ENCODE data around the gene CHD1L. TPM values are rescaled to one million over a fixed set of nuclear protein-coding genes. Genes with fewer than 3 reads are reported as not detected.

CHD1L gene
- total RNA-seq, 2 experiments from 2014 or later: 22.0 to 22.8 TPM

DNA sequence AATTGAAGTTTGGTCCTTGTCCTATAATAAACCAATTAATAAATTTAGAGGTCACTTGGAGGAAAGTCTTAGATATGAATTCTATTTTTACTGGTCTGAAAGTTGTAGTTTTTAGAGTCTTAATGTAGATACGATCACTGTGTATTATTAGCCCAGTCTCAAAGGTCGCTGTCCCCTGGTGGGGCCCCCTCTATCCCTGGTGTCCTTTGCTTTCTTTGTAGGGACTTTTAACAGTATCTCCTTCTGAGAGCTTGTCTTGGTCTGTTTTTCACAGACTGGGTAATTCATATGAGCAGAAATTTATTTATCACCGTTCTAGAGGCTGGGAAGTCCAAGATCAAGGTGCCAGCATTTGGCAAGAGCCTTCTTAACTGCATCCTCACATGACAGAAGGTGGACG, 18.5 kb downstream of the CHD1L start:
- peaks cover 90% of the 10 kb centered on the region for H3K36me3 Mint-ChIP-seq (ENCODE audit: low read depth)
- no peak overlapping the region for H3K4me3 Mint-ChIP-seq
- no peak for TF ChIP-seq CTCF (IDR thresholded peaks at IDR 0.05)
- H3K4me1 ChIP-seq (ENCODE audit: insufficient read depth, low read length): no peaks in the 10 kb centered on the region
- DNase-seq (no peak), ATAC-seq (ENCODE audit: poor library complexity) (no peak)
- no peaks in the 10 kb centered on the region for H3K4me1 Mint-ChIP-seq (ENCODE audit: low read depth)
- ChIA-PET POLR2A (no interaction called here), CTCF (interaction anchor here (1.0 kb wide), 1 partner anchor 18 kb away, joined by 4 read pairs; no protein-coding TSS in a partner anchor)
- no peaks in the 10 kb centered on the region for H3K9me3 ChIP-seq (ENCODE audit: control insufficient read depth in 1 of 2, insufficient read depth in 1 of 2, low read length in 2 of 2)
- H3K36me3 ChIP-seq (ENCODE audit: insufficient read depth, low read length): peaks cover 46% of the 10 kb centered on the region
- H3K27ac ChIP-seq (ENCODE audit: low read depth in 1 of 2, low read length in 2 of 2): no peak overlapping the region
- no peak overlapping the region for H3K4me3 ChIP-seq (ENCODE audit: low read length)
- intact Hi-C loops (cut with DNase I, micrococcal nuclease): no loop called here
- H3K27me3 Mint-ChIP-seq: no peaks in the 10 kb centered on the region
- no peaks in the 10 kb centered on the region for H3K27me3 ChIP-seq (ENCODE audit: control insufficient read depth in 1 of 2, insufficient read depth in 2 of 2, low read length in 2 of 2)
- H3K9me3 Mint-ChIP-seq: no peaks in the 10 kb centered on the region
- no peak overlapping the region for H3K27ac Mint-ChIP-seq

- CTCF ChIA-PET: interaction anchor here (1.6 kb wide), 1 partner anchor 22 kb away, joined by 4 read pairs; the partner anchor contains the start of gene CHD1L
- H3K4me3 ChIP-seq (ENCODE audit: low read length): no peak overlapping the region
- Mint-ChIP-seq H3K4me3 (no peak overlapping the region), H3K9me3 (no peaks in the 10 kb centered on the region), H3K36me3 (ENCODE audit: low read depth) (peaks cover 96% of the 10 kb centered on the region), H3K4me1 (ENCODE audit: low read depth) (no peaks in the 10 kb centered on the region), H3K27ac (no peak overlapping the region), H3K27me3 (no peaks in the 10 kb centered on the region)
- H3K36me3 ChIP-seq (ENCODE audit: insufficient read depth, low read length): peaks cover 63% of the 10 kb centered on the region
- no peaks in the 10 kb centered on the region for H3K27me3 ChIP-seq (ENCODE audit: control insufficient read depth in 1 of 2, insufficient read depth in 2 of 2, low read length in 2 of 2)
- H3K4me1 ChIP-seq (ENCODE audit: insufficient read depth, low read length): no peaks in the 10 kb centered on the region
- no peak overlapping the region for H3K27ac ChIP-seq (ENCODE audit: low read depth in 1 of 2, low read length in 2 of 2)
- no peaks in the 10 kb centered on the region for H3K9me3 ChIP-seq (ENCODE audit: control insufficient read depth in 1 of 2, insufficient read depth in 1 of 2, low read length in 2 of 2)
- DNase-seq (no peak), ATAC-seq (ENCODE audit: poor library complexity) (no peak)
- intact Hi-C loops (cut with DNase I, micrococcal nuclease): no loop called here
- no peak for TF ChIP-seq CTCF (IDR thresholded peaks at IDR 0.05)
- POLR2A ChIA-PET: no interaction called here
Measured at GRCh38 chr1:147264158-147264768, 21.8 kb downstream of the CHD1L start.

GRCh38 chr1:147266381-147266780, 23.9 kb downstream of the CHD1L start:
- Mint-ChIP-seq H3K4me1 (ENCODE audit: low read depth) (no peaks in the 10 kb centered on the region), H3K27me3 (no peaks in the 10 kb centered on the region), H3K36me3 (ENCODE audit: low read depth) (peaks cover 89% of the 10 kb centered on the region), H3K4me3 (no peak overlapping the region), H3K27ac (no peak overlapping the region), H3K9me3 (no peaks in the 10 kb centered on the region)
- no peaks in the 10 kb centered on the region for H3K9me3 ChIP-seq (ENCODE audit: control insufficient read depth in 1 of 2, insufficient read depth in 1 of 2, low read length in 2 of 2)
- H3K36me3 ChIP-seq (ENCODE audit: insufficient read depth, low read length): peaks cover 42% of the 10 kb centered on the region
- H3K4me3 ChIP-seq (ENCODE audit: low read length): no peak overlapping the region
- no peaks in the 10 kb centered on the region for H3K4me1 ChIP-seq (ENCODE audit: insufficient read depth, low read length)
- ATAC-seq (ENCODE audit: poor library complexity) (no peak), DNase-seq (no peak)
- intact Hi-C loops (cut with DNase I, micrococcal nuclease): no loop called here
- H3K27me3 ChIP-seq (ENCODE audit: control insufficient read depth in 1 of 2, insufficient read depth in 2 of 2, low read length in 2 of 2): no peaks in the 10 kb centered on the region
- H3K27ac ChIP-seq (ENCODE audit: low read depth in 1 of 2, low read length in 2 of 2): no peak overlapping the region
- ChIA-PET CTCF (no interaction called here), POLR2A (no interaction called here)
- TF ChIP-seq CTCF (IDR thresholded peaks at IDR 0.05): no peak

All from CD4-positive, alpha-beta T cell (primary cell).